Fibroblast of upper back skin (primary cell): Measurements from ENCODE around the gene MAN1A1.

Source experiments
- DNase-seq: peaks from one replicate; pipeline ENCODE4 v3.0.0-alpha.2; 2013

The MAN1A1 gene

GRCh38 chr6:119264854-119265397 is 84.6 kb downstream of the MAN1A1 start:
- DNase-seq: no peak

DNA sequence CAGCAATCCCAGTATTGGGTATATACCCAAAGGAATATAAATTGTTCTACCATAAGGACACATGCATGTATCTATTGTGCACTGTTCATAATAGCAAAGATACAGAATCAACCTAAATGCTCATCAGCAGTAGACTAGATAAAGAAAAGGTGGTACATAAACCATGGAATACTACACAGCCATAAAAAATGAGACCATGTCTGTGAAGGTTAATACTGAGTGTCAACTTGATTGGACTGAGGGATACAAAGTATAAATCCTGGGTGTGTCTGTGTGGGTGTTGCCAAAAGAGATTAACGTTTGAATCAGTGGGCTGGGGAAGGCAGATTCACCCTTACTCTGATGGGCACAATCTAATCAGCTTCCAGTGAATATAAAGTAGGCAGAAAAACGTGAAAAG is 86.9 kb downstream of the MAN1A1 start:
- DNase-seq: no peak

DNA sequence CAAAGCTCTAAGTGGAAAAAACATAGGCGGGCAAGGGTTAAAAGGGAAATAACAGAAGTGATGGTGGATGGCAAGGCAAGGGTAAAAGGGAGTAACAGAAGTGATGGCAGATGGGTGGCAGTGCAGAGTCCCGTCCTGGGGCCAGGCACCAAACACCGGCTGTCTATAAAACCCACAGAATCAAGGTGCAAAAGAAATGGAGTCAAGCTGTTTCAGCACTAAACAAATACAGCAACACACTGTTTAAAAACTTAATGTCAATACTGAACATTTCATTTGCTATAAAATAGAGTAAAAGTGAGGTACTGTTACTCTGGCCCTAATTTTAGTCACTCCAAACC is 87.6 kb downstream of the MAN1A1 start:
- no peak for DNase-seq

DNA sequence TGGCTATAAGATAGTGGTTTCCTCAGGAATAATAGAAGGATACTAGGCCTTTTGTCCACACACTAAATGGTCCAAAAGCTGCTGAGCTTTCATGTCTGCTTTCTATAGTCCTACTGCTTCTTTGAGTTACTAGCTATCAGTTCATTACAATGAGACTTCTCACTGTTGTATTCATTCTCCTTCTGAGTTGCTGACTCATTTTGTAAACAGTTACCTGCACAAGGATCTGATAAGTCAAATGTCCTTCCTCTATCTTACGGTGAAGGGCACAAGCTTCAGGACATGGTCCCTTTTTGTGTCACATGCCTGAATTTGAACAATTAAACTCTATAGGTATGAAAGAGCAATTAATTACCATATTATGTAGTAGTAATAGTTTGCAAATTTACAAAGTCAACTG is 90.5 kb downstream of the MAN1A1 start:
- DNase-seq: no peak

DNA sequence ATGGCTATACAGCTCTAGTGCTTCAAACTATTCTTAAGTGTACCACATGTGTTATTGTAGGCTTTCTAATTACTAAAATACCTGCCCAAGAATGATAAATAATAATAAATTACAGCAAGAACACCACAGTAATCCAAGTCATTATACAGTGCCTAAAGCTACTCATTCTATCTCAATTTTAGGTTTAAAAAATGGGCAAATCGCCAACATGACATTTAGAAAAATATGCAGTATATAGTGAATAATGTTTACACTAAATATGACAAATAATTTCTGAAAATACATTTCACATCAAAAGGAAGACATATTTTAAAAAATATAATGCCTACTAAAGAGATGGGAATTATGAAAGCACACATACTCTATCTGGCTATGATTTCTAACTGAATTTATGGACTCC is 91.8 kb downstream of the MAN1A1 start:
- DNase-seq: no peak

DNA sequence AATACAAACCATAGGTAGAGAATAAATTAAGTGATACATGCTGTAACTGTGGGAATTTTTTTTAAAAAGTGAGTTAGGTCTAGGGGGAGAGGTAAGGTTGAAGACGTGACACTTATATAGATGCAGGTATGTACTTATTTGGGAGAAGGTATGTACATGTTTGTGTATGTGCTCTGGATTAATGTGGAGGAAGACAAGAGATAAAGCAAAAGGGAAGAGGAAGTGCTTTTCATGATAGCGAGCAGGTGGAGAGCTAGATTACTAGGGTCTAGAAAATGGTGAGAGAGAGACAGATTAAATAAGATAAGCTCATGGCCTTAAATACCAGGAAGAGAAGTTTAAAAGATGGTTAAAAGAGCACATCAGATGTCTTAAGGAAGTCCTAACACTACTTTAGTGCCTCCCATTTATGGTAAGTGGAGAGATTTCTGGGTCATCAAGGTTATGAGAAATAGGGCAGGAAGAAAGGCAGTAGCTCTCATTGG is 92.5 kb downstream of the MAN1A1 start:
- DNase-seq: no peak

DNA sequence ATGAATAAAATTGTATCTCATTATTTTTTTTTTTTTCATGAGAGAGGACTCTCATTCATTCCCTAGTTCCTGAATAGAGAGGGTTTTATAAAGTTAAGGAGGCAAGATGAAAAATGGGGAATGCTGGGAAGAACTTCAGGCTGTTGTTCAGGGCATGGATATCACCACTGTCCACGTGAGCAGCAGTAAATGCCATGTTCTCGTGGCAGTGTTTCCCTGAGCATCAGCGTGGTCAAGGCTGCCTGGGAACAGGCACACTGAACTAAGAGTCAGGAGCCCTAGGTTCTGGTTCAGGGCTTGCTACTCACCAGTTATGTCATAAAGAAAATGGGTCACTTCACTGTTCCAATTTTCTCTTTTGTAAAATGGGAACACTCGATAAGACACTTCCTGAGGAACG is 93.2 kb downstream of the MAN1A1 start:
- no peak for DNase-seq

DNA sequence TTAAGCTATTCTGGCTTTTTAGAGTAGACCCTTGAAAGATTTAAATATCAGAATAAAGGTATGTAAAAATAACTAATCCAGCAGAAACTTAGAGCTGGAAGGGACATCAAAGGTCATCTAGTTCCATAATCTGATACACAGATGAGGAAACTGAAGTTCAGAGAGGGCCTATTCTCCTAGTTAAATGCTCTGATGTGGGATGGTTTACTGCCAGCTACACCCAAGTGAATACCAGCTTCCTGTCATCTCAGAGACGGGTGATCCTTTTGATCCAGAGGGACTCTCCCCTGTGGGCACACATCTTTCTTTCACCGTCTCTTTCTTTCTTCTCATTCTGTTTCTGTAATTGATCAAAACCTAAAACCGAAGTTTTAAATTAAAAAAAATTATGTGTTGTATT is 94.1 kb downstream of the MAN1A1 start:
- DNase-seq: no peak

GRCh38 chr6:119250036-119250435 is 99.5 kb downstream of the MAN1A1 start:
- no peak for DNase-seq

- DNase-seq: no peak
Measured at GRCh38 chr6:119249319-119249718, 100.2 kb downstream of the MAN1A1 start.

GRCh38 chr6:119247504-119247903 is 102.1 kb downstream of the MAN1A1 start:
- DNase-seq: no peak

GRCh38 chr6:119243657-119244056 is 105.9 kb downstream of the MAN1A1 start:
- DNase-seq: no peak

DNA sequence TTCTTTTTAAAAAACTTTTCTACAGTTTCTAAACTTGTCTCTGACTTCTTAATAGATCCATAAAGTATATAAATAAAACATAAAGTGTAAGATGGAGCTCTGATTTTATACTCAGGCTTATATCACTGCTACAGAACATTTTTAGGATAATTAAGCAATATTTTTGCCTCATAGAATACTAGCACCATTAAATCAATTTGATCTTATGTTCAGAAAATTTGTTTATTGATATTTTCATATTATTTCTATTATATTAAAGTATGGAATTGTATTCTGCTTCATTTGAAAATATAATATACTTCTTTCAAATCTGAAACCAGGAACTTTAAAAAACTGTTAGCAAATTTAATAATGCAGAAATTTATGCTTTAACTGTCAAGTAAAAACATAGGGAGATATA is 106.5 kb downstream of the MAN1A1 start:
- DNase-seq: no peak

GRCh38 chr6:119241540-119242309 is 107.8 kb downstream of the MAN1A1 start:
- no peak for DNase-seq

GRCh38 chr6:119241111-119241465 is 108.5 kb downstream of the MAN1A1 start:
- peak; percentile 9 for DNase-seq

GRCh38 chr6:119240257-119241110 is 109.1 kb downstream of the MAN1A1 start:
- DNase-seq: peak; percentile 2

DNA sequence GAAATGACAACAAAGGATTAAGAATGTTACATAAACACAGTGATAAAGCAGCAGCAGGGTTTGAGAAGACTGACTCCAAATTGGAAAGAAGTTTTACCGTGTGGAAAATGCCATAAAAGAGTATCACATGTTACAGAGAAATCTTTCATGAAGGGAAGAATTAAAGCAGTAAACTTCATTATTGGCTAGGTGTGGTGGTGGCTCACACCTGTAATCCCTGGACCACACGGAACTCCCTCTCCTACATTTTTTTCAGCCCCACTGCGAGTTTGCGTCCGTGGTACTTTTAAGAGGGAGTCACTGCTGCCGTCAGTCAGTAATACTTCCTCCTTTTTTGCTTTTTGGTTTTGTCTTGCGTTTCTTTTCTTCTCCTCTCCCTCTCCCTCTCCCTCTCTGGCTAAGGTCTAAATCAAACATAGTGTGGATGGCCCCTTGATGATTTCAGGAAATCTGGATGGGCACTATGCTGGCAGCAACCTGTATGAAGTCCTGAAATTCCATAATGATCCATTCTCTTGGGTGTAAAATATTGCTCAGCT is 112.3 kb downstream of the MAN1A1 start:
- DNase-seq: no peak

DNA sequence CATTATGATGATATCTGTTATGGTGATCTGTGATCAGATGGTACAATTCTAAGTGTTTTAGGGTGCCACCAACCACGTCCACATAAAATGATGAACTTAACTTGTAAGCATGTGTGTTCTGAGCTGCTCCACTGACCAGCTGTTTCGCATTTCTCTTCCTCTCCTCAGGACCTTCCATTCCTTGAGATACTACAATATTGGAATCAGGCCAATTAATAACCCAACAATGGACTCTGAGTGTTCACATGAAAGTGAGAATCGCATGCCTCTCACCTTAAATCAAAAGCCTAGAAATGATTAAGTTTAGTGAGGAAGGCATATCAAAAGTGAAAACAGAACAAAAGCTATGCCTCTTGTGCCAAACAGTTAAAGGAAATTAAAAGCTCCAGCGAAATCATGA is 114.6 kb downstream of the MAN1A1 start:
- no peak for DNase-seq

DNA sequence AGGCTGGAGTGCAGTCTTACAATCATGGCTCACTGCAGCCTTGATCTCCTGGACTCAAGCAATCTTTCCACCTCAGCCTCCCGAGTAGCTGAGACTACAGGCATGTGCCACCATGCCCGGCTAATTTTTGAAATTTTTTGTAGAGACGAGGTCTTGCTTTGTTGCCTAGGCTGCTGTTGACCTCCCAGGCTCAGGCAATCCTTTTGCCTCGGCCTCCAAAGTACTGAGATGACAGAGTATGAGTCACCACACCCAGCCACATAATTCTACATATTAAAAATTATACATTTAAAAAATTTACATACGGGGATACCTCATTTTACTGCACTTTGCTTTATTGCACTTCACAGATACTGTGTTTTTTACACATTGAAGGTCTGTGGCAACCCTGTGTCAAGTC is 115.1 kb downstream of the MAN1A1 start:
- no peak for DNase-seq

- DNase-seq: no peak
Measured at GRCh38 chr6:119233312-119233984, 116.1 kb downstream of the MAN1A1 start.

DNA sequence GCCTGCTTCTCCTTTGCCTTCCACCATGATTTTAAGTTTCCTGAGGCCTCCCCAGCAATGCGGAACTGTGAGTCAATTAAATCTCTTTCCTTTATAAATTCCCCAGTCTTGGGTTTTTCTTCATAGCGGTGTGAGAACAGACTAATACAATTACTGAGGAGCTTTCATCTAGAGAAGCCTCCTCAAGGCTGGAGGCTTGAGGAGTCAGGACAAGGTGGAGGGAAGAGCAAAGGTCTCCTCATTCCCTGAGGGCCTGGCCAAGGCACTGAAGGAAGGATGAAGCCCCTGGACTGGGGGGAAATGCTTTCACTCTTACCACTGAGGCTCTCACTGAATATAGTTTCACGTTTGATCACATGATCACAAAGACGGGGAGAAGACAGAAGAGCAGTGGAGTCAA is 118.2 kb downstream of the MAN1A1 start:
- DNase-seq: no peak

DNA sequence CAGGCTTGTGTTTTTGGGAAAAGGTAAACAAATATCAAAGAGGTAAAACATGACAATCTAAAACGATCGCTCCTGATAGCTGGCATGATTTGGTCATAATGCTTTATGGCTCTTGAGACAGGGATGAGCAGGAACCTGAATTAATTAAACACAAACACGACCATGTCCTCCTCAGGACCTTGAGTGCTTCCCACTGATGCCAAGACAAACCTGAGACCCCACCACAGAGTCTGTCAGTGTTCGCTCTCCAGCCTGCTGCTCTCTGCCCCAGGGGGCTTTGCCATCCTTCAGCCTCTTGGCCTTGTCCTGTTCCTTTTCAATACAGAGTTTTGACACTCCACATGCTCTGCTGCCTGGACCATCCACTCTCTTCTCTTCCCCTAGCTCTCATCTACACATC is 119.4 kb downstream of the MAN1A1 start:
- no peak for DNase-seq

DNA sequence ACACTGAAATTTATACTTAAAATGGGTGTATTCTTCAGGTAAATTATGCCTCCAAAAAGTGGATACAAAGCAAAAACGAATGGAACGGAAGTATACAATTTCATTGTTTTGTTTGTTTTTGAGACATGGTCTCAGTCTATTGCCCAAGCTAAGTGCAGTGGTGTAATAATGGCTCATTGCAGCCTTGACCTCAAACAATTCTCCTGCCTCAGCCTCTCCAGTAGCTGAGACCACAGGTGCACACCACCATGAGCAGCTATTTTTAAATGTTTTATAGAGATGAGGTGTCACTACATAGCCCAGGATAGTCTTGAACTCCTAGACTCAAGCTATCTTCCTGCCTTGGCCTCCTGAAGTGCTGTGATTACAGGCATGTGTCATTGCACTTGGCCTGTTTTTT is 122.2 kb downstream of the MAN1A1 start:
- DNase-seq: no peak
